GM18505 (cell line): ENCODE measurements around the gene AMMECR1L.

Source experiments
- ATAC-seq: cut with Tn5 transposase; IDR thresholded peaks from one replicate; pipeline ENCODE4 v1.9.1; 2021; ENCODE audit not compliant: unreplicated experiment
- POLR2A ChIP-seq: IDR thresholded peaks from 4 replicates; pipeline ENCODE4 v1.6.1; 2011; ENCODE audit warnings: borderline replicate concordance; ENCODE audit not compliant: insufficient read depth, insufficient read length; ENCODE audit errors: extremely low read depth

Gene AMMECR1L

DNA sequence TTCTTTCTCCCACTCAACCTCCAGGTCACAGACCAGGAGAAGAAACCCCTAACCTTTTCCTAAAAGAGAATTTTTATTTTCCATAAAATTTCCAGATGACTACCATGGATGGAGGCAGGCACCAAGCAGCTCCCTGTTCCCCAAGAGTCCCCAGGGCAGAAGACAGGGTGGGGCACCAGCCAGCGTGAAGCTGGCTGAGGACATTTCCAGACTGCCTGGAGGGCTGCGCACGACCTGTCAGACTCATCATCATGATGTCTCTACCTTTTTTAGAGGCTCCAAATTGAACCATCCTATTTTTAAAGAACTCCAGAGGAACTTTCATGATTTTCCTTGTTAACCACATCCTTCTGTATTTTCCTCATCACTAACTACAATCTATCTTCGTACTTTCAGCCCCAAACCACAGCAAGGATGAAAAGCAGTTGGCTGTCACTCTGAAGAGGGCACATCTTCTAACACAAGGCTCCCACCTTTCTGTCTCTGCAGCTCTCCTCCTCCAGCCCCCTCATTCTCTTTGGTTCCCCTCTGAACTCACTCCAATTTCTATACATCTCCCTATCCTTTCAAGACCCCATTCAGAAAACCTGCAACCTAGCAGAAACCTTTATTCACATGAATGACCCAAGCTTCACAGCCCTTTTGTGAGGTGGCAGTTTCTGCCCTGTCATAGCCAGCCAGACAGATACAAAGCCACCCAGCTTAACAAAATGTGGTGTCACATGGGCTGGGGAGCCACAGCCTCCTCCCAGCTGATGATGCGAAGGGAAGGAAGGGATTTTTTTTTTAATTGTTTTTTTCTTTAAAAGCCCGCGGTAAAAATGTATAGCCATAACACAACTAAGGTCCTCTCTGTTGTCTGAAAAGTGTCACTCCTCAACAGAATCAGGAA lies 11.1 kb downstream of the AMMECR1L start:
- no peak for TF ChIP-seq POLR2A
- no peak for ATAC-seq

DNA sequence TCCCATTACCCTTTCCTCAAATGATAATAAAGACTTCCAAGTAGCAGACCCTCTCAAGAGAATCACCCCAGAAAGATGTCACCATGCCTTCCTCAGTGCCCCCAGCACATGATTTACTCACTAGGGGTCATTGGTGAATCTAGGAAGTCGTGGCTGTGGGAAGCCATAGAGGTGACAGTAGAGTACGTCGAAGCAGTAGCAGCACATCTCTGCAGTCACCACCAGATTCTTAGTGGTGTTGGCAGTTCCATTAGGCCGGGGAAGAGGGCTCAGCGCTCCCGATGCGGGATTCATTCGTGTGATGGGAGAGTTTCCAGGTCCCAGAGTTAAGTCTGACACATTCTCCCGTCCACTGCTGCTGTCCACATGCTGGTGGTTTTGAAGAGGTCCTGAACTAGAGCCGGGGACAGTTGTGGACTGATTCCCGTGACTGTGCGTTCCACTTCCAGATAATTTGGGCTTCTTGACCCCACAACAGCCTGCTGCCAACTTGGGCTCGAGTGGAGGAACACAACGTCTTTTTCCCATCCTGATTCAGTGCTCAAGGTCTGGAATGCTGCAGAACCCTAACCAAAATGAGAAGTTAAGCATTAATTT lies 12.0 kb downstream of the AMMECR1L start:
- no peak for TF ChIP-seq POLR2A
- no peak for ATAC-seq

DNA sequence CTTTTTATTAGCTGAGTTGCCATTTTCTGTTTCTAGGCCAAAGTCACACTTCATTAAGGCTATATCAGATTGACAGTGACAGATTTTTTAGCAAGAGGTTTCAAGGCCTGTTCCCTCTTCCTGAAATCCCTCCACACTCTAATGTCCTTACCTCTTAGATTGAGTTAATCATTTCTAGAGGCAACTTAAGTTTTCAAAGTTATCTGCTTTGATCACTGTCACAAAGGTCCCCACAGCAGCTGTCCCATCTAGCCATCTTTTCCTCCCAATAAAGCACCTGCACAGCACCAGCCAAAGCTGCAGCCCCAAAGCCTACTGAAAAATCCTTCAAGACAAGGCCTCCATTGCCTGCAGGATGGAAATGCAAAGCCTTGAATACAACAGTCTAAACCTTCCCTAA lies 13.4 kb downstream of the AMMECR1L start:
- TF ChIP-seq POLR2A: no peak
- no peak for ATAC-seq

- no peak for ATAC-seq
- TF ChIP-seq POLR2A: no peak
These were observed 19.8 kb downstream of the AMMECR1L start for GRCh38 chr2:127865926-127866325.

- TF ChIP-seq POLR2A: no peak
- ATAC-seq: no peak
These were observed 20.9 kb downstream of the AMMECR1L start for GRCh38 chr2:127864877-127865276.

GRCh38 chr2:127862228-127862627 lies 23.5 kb downstream of the AMMECR1L start:
- ATAC-seq: no peak

GRCh38 chr2:127860130-127860529 lies 25.6 kb downstream of the AMMECR1L start:
- TF ChIP-seq POLR2A: no peak
- ATAC-seq: no peak

More at GRCh38 chr2:127862228-127862627, 23.5 kb downstream of the AMMECR1L start:
- no peak for TF ChIP-seq POLR2A

- no peak for ATAC-seq
- no peak for TF ChIP-seq POLR2A
These were observed 26.1 kb downstream of the AMMECR1L start for GRCh38 chr2:127859712-127860085.

- no peak for TF ChIP-seq POLR2A
- ATAC-seq: no peak
These were observed 28.4 kb downstream of the AMMECR1L start for GRCh38 chr2:127857265-127857808.

- TF ChIP-seq POLR2A: no peak
- no peak for ATAC-seq
These were observed 32.1 kb downstream of the AMMECR1L start for GRCh38 chr2:127853671-127854070.

DNA sequence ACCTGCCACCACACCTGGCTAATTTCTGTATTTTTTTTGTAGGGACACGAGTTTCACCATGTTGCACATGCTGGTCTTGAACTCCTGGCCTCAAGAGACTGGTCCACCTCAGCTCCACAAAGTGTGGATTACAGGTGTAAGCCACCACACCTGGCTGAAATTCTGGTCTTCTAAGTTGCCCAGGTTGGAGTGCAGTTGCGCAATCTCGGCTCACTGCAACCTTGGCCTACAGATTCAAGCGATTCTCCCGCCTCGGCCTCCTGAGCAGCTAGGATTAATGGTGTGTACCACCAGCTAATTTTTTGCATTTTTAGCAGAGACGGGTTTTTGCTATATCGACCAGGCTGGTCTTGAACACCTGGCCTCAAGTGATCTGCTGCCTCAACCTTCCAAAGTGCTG lies 33.4 kb downstream of the AMMECR1L start:
- no peak for ATAC-seq
- no peak for TF ChIP-seq POLR2A

DNA sequence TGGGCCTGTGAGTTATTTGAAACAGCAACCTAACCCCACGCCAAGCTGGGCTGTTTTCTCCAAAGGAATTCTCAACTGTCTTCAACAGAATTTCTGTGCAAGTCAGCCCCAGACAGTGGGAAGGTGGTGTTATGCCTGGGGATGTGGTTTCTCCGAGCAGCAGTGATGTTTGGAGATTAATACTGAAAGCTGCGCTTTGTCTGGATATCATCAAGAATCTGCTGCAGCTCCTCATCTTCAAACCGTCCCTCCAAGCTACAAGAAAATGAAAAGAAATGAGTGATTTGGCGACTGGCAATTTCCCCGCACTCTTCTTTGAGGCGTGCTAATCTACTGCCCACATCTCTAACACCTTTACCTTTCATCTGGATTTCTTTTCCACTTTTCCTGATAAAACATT lies 37.8 kb downstream of the AMMECR1L start:
- no peak for ATAC-seq
- no peak for TF ChIP-seq POLR2A

DNA sequence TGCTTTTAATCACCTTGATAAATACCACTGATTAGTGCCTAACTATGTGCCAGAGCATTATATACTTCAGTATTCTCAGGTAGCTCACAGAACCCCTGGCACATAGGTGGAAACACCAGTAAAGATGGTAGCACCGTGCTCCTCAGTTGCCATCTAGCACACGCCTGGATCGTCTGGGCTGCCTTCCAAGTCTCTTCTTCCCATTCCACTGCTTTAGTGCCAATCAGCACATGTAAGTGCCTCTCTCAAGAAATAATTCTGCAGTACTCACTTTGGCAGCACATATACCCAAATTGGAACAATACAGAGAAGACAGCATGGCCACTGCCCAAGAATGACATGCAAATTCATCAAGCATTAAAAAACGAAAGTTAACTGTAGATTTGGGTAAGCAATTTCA lies 40.8 kb downstream of the AMMECR1L start:
- TF ChIP-seq POLR2A: no peak
- no peak for ATAC-seq

GRCh38 chr2:127843677-127844076 lies 42.1 kb downstream of the AMMECR1L start:
- no peak for TF ChIP-seq POLR2A
- no peak for ATAC-seq
